RWPE2 (cell line): Measurements from ENCODE around the gene ZNF583.

Source experiments
- ATAC-seq: fragments of 200-7000 bp; cut with Tn5 transposase; 3 replicates; pipeline ENCODE4 v1.9.1; 2021; ENCODE audit warnings: low read depth
- DNase-seq: peaks from one replicate; pipeline ENCODE4 v3.0.0-alpha.2; 2020; ENCODE audit warnings: low spot score
- H3K27ac ChIP-seq: fragments of 450-650 bp; 2 replicates; pipeline ENCODE4 v1.5.1; 2017; ENCODE audit warnings: mild to moderate bottlenecking; ENCODE audit not compliant: poor library complexity, severe bottlenecking
- H3K27me3 ChIP-seq: fragments of 250-450 bp; sonication (Bioruptor Pico); 2 replicates; pipeline ENCODE4 v1.5.1; 2021; ENCODE audit warnings: mild to moderate bottlenecking, moderate library complexity; ENCODE audit not compliant: insufficient read depth, poor library complexity, severe bottlenecking
- H3K36me3 ChIP-seq: fragments of 250-450 bp; sonication (Bioruptor Pico); 2 replicates; pipeline ENCODE4 v1.5.1; 2020; ENCODE audit warnings: low read depth, mild to moderate bottlenecking, moderate library complexity
- H3K4me1 ChIP-seq: fragments of 250-450 bp; sonication (Bioruptor Pico); 2 replicates; pipeline ENCODE4 v1.5.1; 2021; ENCODE audit warnings: mild to moderate bottlenecking, moderate library complexity; ENCODE audit not compliant: insufficient read depth, poor library complexity, severe bottlenecking
- H3K4me3 ChIP-seq: fragments of 250-450 bp; sonication (Bioruptor Pico); 2 replicates; pipeline ENCODE4 v1.5.1; 2021; ENCODE audit warnings: mild to moderate bottlenecking, moderate library complexity; ENCODE audit not compliant: severe bottlenecking
- H3K9me3 ChIP-seq: fragments of 250-450 bp; sonication (Bioruptor Pico); 2 replicates; pipeline ENCODE4 v1.5.1; 2021; ENCODE audit warnings: mild to moderate bottlenecking, moderate library complexity; ENCODE audit not compliant: severe bottlenecking
- TF ChIP-seq, protein P1 (sequence below): fragments of 450-650 bp; IDR thresholded peaks from one replicate; pipeline ENCODE4 v1.5.1; 2017; ENCODE audit warnings: mild to moderate bottlenecking, moderate library complexity; ENCODE audit not compliant: poor library complexity, severe bottlenecking

The ZNF583 gene

GRCh38 chr19:56383826-56384605 lies 20.1 kb upstream of the ZNF583 start:
- Histone ChIP-seq H3K27ac (peak overlapping the region; percentile 65), H3K9me3 (peaks cover 13% of the 10 kb centered on the region), H3K4me3 (no peak overlapping the region), H3K4me1 (no peaks in the 10 kb centered on the region), H3K36me3 (peaks cover 4% of the 10 kb centered on the region; the same call in 1 of the 2 replicates), H3K27me3 (no peaks in the 10 kb centered on the region)
- TF ChIP-seq, protein P1, sequence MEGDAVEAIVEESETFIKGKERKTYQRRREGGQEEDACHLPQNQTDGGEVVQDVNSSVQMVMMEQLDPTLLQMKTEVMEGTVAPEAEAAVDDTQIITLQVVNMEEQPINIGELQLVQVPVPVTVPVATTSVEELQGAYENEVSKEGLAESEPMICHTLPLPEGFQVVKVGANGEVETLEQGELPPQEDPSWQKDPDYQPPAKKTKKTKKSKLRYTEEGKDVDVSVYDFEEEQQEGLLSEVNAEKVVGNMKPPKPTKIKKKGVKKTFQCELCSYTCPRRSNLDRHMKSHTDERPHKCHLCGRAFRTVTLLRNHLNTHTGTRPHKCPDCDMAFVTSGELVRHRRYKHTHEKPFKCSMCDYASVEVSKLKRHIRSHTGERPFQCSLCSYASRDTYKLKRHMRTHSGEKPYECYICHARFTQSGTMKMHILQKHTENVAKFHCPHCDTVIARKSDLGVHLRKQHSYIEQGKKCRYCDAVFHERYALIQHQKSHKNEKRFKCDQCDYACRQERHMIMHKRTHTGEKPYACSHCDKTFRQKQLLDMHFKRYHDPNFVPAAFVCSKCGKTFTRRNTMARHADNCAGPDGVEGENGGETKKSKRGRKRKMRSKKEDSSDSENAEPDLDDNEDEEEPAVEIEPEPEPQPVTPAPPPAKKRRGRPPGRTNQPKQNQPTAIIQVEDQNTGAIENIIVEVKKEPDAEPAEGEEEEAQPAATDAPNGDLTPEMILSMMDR, result no peak
- ATAC-seq, result peak; percentile 79
- no peak for DNase-seq

- peak; percentile 97 for ATAC-seq
- no peaks in the 10 kb centered on the region for H3K27me3 ChIP-seq
- TF ChIP-seq, protein P1, result peak; percentile 80
- no peaks in the 10 kb centered on the region for H3K36me3 ChIP-seq
- peak within 1 kb of the TSS; percentile 20 for H3K27ac ChIP-seq
- H3K4me3 ChIP-seq, result peak within 1 kb of the TSS; percentile 42
- DNase-seq, result peak; percentile 83
- peaks cover 5% of the 10 kb centered on the region for H3K9me3 ChIP-seq
- no peaks in the 10 kb centered on the region for H3K4me1 ChIP-seq
Measured at GRCh38 chr19:56393119-56394012, 10.8 kb upstream of the ZNF583 start, which contains the start of gene ZNF582. ZNF582 (minus strand) TSS chr19:56393534; CDS start chr19:56391752, 1,782 bp downstream.

DNA sequence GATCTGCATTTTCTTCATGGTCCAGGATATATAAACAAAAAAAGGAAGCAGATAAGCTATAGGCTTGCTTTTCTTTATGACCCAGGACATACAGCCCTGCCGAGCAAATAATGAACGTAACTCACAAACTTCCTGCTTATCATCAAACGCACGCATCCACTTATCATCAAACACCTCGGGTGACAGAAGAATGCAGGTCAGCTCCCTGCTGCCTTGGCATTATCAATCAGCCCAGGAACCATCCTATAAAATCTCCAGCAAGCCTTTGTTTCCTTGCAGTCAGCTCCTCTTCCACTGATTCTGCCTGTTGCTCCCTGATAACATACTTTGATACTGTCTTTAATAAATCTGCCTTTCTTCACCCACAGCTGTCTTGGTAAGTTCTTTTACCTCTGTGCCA lies 5.3 kb upstream of the ZNF583 start:
- TF ChIP-seq, protein P1, result no peak
- no peaks in the 10 kb centered on the region for H3K4me1 ChIP-seq
- H3K9me3 ChIP-seq, result peaks cover 8% of the 10 kb centered on the region
- no peak for DNase-seq
- no peak for ATAC-seq
- H3K4me3 ChIP-seq, result no peak overlapping the region
- no peaks in the 10 kb centered on the region for H3K36me3 ChIP-seq
- H3K27me3 ChIP-seq, result no peaks in the 10 kb centered on the region
- H3K27ac ChIP-seq, result no peak overlapping the region

DNA sequence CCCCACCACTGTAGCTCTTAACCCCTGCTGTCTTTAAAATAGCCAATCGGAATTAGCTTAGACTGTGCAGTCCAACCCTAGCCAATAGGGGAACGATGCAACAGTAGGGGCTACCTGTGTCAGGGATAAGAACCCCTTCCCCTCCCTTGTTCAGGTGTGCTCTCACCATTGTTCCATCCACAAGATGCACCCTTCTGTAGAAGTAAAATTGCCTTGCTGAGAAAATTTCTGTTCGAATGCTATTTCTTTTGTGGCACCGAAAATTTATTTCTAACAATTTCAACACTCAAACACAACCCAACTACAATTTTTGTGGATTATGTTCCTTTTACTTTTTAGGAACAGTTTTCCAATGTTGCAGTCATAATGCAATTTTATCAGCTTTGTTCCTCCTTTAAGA lies 3.6 kb upstream of the ZNF583 start:
- TF ChIP-seq, protein P1, result no peak
- Histone ChIP-seq H3K27ac (no peak overlapping the region), H3K9me3 (peaks cover 4% of the 10 kb centered on the region), H3K4me3 (no peak overlapping the region), H3K4me1 (no peaks in the 10 kb centered on the region), H3K27me3 (no peaks in the 10 kb centered on the region), H3K36me3 (no peaks in the 10 kb centered on the region)
- DNase-seq, result no peak
- no peak for ATAC-seq
